ENCODE data around the gene SOAT2. TPM values are rescaled to one million over a fixed set of nuclear protein-coding genes. Genes with fewer than 3 reads are reported as not detected.

SOAT2 gene
- total RNA-seq, 1 experiment from 2014 or later: not detected

GRCh38 chr12:53123578-53124351 is 20.5 kb downstream of the SOAT2 start:
- no peak overlapping the region for H3K23ac ChIP-seq (ENCODE audit: insufficient read length, low read depth, low read length)

More at GRCh38 chr12:53123578-53124351, 20.5 kb downstream of the SOAT2 start:
- no peak overlapping the region for H3K9ac ChIP-seq (ENCODE audit: extremely low read depth, insufficient read length, low read length)
- H3K27me3 ChIP-seq (ENCODE audit: insufficient read depth, low read length): no peaks in the 10 kb centered on the region
- no peak overlapping the region for H4K8ac ChIP-seq (replicated peaks; ENCODE audit: insufficient read length, low read depth, low read length)
- H4K91ac ChIP-seq (ENCODE audit: insufficient read length, low read depth, low read length): no peak overlapping the region
- Mint-ChIP-seq H3K27ac (no peak overlapping the region), H3K9me3 (peaks cover 0 to 4% of the 10 kb centered on the region in 2 experiments; a peak in 1 of 5 replicates), H3K4me3 (no peak overlapping the region), H3K4me1 (no peaks in the 10 kb centered on the region), H3K27me3 (ENCODE audit: low read depth) (peaks cover 62% of the 10 kb centered on the region), H3K36me3 (ENCODE audit: insufficient read depth in 1 of 3, low read depth in 3 of 3) (no peaks in the 10 kb centered on the region)
- no peak overlapping the region for H3K4me2 ChIP-seq (ENCODE audit: insufficient read depth, insufficient read length, low read length)
- no peak overlapping the region for H3T11ph ChIP-seq (ENCODE audit: low read length)
- H2BK120ac ChIP-seq (ENCODE audit: low read depth, low read length, poor library complexity, severe bottlenecking): no peak overlapping the region
- H4K5ac ChIP-seq (ENCODE audit: insufficient read length, low read depth, low read length): no peak overlapping the region
- no peak overlapping the region; the same call in 1 of the 2 replicates for H3K14ac ChIP-seq (ENCODE audit: insufficient read depth, low read length)
- H2BK5ac ChIP-seq (ENCODE audit: insufficient read length, low read length): no peak overlapping the region
- no peak overlapping the region for H2AK5ac ChIP-seq (ENCODE audit: insufficient read length, low read length)
- no peak overlapping the region for H2AFZ ChIP-seq (ENCODE audit: low read length)
- no CpG with 5 or more reads among the region's 16 CpGs for WGBS (ENCODE audit: extremely low coverage, insufficient read length, low lambda C conversion rate)
- no peak overlapping the region for H3K4ac ChIP-seq (ENCODE audit: low read depth, low read length)
- H2BK12ac ChIP-seq (ENCODE audit: insufficient read length, low read depth, low read length): no peak overlapping the region
- H3K4me1 ChIP-seq (ENCODE audit: insufficient read depth, low read length): no peaks in the 10 kb centered on the region
- no peaks in the 10 kb centered on the region for H3K23me2 ChIP-seq (ENCODE audit: insufficient read length, low read depth, low read length, poor library complexity, severe bottlenecking)
- no peaks in the 10 kb centered on the region for H4K20me1 ChIP-seq (ENCODE audit: control insufficient read depth, insufficient read depth, insufficient read length)
- DNase-seq: no peak
- H3K79me1 ChIP-seq (ENCODE audit: insufficient read depth, low read depth, low read length, poor library complexity, severe bottlenecking): no peaks in the 10 kb centered on the region
- no peak for TF ChIP-seq CTCF (conservative IDR thresholded peaks at IDR 0.05)
- no peak overlapping the region for H3K56ac ChIP-seq (ENCODE audit: insufficient read length, low read depth, low read length)
- H3K79me2 ChIP-seq (ENCODE audit: insufficient read depth, low read length): no peaks in the 10 kb centered on the region
- H3K27ac ChIP-seq (ENCODE audit: insufficient read length, low read depth, low read length): no peak overlapping the region
- H3K9me3 ChIP-seq (ENCODE audit: control insufficient read depth, low read depth, low read length): no peaks in the 10 kb centered on the region
- H2BK15ac ChIP-seq (ENCODE audit: low read depth, low read length): no peak overlapping the region
- no peak overlapping the region for H2BK20ac ChIP-seq (ENCODE audit: low read depth, low read length, poor library complexity, severe bottlenecking)
- H3K18ac ChIP-seq (ENCODE audit: insufficient read length, low read depth, low read length): no peak overlapping the region

Data from H9 (cell line).